Gastrocnemius medialis (tissue), 4 donors: ENCODE results near the gene UGT2B7.

ENCODE experiments used
- POLR2A ChIP-seq, 2 donors: fragments of 450-650 bp; IDR thresholded peaks; one replicate each; pipeline ENCODE4 v1.6.1; 2017; ENCODE audit warnings: antibody characterized with exemption in 2 of 2, mild to moderate bottlenecking in 2 of 2, moderate library complexity in 2 of 2
- TF ChIP-seq, protein P1 (sequence below), 5 experiments: fragments of 450-650 bp in 3 of 5; fragments of 200-600 bp in 2 of 5; sonication (generic) in 2 of 5; IDR thresholded peaks in 4 of 5; conservative IDR thresholded peaks in 1 of 5; 1 replicate in 4 of 5; 2 replicates in 1 of 5; pipeline ENCODE4 v1.5.1; 2016 to 2019; ENCODE audit warnings: antibody characterized with exemption in 5 of 5, mild to moderate bottlenecking in 3 of 5, moderate library complexity in 3 of 5

DNA sequence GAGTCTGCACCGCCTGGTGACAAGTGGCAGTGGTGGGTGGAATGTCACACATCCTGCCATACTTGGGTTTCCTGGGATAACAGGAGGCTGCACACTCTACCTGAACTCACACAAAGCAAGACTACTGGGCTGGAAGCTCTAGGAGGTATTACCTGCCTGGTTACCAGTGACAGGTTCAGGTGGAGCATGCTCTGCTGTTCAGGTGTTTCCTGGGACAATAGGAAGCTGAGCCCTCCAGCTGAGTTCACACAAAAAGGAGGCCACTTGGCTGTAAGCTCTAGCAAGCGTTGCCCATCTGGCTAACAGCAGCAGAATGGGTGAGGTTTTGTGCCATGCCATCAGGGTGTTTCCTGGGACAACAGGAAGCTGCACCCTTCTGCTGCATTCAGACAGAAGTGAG lies 17.4 kb upstream of the UGT2B7 start:
- TF ChIP-seq, protein P1, sequence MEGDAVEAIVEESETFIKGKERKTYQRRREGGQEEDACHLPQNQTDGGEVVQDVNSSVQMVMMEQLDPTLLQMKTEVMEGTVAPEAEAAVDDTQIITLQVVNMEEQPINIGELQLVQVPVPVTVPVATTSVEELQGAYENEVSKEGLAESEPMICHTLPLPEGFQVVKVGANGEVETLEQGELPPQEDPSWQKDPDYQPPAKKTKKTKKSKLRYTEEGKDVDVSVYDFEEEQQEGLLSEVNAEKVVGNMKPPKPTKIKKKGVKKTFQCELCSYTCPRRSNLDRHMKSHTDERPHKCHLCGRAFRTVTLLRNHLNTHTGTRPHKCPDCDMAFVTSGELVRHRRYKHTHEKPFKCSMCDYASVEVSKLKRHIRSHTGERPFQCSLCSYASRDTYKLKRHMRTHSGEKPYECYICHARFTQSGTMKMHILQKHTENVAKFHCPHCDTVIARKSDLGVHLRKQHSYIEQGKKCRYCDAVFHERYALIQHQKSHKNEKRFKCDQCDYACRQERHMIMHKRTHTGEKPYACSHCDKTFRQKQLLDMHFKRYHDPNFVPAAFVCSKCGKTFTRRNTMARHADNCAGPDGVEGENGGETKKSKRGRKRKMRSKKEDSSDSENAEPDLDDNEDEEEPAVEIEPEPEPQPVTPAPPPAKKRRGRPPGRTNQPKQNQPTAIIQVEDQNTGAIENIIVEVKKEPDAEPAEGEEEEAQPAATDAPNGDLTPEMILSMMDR (IDR thresholded peaks at IDR 0.05 in 4 of 5, conservative IDR thresholded peaks at IDR 0.05 in 1 of 5), result no peak
- TF ChIP-seq POLR2A (IDR thresholded peaks at IDR 0.05), result no peak
